Measurements from ENCODE around the gene C6orf141.

Gene C6orf141

DNA sequence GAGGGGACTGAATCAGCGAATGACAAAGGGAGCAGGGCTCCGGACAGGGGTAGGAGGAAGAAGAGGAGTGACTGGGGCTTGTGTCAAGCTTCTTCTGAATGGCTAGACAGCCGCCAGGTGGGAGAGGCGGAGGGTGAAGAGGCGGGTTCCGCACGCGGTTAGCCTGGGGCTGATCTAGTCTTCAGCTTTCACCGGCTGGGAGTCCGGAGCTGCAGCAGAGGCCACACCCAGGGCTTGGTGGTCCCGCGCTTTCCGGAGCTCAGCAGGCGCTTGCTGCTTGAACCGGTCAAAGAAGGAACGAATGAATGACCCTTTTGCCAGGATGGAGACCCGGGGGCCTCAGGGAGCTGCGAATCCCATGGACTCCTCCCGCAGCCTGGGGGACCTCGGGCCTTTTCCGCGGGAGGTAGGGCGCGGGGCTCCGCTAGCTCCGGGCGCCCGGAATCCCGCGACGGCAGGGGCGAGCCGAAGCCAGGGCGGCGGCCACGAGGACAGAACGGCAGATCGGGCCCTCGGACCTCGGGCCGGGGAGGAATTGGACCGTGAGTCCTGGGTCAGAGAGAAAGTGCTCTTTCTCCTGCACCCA lies at the start of gene C6orf141:
Gene C6orf141, plus strand, starts transcription at position 177 of the 586 bp plus-strand sequence. Its CDS starts 125 bp downstream, at position 302.
- DNase-seq (ENCODE audit: low read depth) = peak; percentile 1

DNA sequence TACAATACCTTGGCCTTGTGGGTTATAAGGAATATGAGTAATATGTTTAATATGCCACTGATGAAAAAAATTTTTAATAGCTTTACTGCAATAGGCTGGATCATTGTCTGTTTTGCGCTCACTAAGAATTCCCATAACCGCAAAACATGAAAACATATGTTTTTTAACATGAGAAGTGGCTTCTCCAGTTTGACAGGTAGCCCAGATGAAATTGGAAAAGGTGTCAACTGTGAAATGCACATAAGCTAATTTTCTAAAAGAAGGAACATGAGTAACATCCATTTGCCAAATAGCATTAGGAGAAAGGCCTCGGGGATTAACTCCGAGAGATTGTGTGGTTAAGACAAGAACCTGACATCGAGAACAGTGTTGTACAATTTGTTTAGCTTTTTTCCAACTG lies 45.8 kb upstream of the C6orf141 start:
- no peak for DNase-seq (ENCODE audit: low read depth)

DNA sequence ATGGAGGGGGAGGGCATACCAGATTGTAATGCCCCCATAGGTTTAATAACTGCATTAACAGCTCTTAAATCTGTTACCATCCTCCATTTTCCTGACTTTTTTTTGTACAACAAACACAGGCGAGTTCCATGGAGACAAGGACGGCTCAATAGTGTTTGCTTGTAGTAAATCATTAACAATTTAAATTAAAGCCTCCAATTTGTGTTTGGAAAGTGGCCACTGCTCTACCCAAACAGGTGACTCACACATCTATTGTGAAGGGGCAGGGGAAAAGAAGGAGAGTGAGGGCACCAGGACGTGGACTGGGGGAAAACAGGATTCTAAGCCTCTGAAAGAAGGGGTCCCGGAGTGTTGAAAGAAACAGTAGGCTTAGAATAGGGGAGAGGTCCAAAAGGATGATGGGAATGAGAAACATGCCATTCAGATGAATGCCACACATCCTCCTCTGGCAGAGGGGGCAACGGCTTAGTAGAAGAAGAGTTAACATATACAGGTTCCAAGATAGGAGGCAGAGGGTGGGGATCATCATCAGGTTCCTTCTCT lies 43.8 kb upstream of the C6orf141 start:
- no peak for DNase-seq (ENCODE audit: low read depth)

DNA sequence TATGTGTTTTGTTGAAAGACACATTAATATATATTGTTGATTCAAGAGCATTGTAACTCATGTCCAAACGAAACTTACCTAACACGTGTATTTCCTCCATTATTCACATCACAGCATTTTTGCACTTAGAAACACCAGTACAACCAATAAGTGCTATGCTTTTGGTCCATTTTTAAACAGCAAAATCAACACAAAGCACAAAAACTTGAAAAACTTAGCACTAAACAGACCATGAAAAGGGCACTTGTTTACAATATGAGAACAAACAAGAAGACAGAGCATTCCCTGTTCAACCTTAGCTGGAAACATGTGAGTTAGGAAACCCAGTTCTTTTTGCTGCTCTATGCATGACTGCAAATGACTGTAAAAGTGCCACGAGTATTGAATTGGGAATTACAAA lies 41.1 kb upstream of the C6orf141 start:
- DNase-seq (ENCODE audit: low read depth) = no peak

DNA sequence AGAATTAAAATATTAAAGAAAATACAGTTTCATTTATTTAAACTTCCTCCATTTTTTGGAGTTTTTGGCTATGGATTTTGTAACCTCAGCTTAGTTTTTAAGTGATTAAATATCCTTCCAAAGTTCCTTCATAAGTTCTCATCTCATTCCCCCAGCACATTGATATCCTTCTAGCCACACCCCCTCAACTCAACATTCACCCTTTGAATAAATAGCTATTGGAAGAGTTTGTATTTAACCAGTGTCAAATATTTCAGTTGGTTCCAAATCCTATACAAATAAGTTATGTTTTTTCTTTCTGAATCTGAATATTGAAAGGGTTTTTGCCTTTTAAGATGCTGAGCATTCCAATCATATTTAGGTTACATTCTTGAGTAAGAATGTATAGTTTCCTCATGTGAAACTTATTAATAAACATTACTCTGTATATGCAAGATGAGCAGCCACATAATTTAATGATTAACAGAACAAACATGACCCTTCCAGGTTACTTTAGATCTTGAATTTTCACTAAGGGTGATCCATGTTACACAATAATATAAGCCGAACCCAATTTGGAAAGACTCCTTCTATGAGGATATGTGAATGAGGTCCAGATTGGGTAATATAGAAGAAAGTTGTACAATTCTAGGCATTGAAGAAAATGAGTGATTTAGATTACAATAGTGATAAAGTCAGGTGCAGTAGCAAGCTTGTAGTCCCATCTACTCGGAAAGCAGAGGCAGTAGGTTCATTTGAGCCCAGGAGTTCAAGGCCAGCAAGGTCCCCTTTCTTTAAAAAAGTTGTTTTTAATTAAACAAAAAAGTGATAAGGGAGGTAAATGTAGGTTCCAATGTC lies 37.1 kb upstream of the C6orf141 start:
- DNase-seq (ENCODE audit: low read depth) = no peak

DNA sequence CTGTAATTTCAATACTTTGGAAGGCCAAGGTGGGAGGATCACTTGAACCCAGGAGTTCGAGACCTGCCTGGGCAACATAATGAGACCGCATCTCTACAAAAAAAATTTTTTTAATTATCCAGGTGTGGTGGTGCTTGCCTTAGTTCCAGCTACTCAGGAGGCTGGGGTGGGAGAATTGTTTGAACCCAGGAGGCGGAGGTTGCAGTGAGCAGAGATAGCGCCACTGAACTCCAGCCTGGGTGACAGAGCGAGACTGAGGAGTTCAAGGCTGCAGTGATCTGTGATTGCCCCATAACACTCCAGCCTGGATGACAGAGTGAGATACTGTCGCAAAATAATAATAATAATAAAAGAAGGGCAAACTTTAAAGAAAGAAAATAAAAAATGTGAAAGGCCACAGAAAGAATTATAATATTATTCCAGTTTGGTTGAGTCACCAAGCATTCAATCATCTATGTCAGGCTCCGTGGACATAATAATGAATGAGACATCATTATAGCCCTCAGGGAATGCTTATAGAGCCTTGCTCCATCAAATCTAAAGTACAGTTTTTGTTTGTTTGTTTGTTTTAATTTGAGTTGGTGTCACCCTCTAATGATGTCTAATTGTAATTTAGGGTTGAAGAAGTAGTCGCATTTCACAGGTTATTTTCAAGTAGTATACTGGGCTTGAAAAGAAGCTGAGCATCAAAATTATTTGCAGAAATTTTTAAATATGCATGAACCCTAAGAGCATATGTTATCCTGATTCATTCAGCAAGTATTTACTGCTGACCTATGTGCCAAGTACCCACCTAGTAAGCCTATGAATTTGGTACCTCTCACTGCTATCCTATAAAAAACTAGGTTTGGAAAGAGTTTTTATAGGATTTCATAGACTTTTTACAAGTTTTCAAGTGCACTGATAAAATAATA lies 35.6 kb upstream of the C6orf141 start:
- no peak for DNase-seq (ENCODE audit: low read depth)

DNA sequence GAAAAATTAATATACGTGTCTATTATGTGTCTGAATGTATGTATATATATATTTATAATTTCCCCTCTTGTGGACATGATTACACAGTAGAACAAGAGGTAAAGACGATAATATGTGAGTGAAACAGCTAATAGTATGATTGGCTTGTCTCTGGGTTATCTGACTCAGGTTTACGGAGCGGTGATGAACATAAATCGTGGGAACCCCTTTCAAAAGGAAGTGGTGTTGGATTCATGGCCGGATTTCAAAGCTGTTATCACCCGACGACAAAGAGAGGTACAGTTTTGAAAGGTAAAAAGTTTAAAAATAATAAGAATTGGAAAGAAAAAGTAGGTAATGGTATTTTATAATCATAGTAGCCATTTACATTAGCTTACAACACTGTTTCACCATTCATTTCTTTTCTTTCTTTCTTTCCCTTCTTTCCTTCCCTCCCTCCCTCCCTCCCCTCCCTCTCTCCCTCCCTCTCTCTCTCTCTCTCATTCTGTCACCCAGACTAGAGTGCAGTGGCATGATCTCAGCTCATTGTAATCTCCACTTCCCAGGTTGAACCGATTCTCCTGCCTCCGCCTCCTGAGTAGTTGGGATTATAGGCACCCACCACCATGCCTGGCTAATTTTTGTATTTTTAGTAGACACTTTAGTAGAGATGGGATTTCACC lies 34.9 kb upstream of the C6orf141 start:
- no peak for DNase-seq (ENCODE audit: low read depth)

DNA sequence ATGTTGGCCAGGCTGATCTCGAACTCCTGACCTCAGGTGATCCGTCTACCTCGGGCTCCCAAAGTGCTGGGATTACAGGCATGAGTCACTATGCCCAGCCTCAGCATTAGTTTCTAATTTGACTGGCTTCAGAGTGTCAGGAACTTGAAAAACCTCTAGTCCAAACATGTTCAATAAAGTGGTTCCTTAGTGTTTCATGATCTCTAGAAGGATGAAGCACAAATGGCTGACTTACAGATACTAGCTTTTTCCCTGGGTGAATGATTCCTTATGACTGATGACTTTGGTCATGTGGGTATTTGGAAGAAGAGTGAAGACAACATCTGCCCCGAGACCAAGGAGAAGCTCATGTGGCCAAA lies 34.3 kb upstream of the C6orf141 start:
- DNase-seq (ENCODE audit: low read depth) = no peak

DNA sequence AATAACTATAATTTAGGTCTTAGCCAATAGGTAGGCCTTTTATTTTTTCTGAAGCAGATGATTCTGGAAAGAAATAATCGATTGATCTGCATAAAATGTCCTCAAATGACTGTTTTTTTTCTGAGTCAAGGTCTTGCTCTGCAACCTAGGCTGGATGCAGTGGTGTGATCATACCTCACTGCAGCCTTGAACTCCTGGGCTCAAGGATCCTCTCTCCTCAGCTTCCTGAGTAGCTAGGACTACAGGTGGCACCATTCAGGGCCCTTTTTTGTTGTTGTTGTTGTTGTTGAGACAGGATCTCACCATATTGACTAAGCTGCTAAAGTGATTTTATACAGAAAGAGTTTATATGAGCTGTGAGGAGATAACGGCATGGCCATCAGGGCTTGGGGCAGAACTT lies 32.5 kb upstream of the C6orf141 start:
- DNase-seq (ENCODE audit: low read depth) = no peak

DNA sequence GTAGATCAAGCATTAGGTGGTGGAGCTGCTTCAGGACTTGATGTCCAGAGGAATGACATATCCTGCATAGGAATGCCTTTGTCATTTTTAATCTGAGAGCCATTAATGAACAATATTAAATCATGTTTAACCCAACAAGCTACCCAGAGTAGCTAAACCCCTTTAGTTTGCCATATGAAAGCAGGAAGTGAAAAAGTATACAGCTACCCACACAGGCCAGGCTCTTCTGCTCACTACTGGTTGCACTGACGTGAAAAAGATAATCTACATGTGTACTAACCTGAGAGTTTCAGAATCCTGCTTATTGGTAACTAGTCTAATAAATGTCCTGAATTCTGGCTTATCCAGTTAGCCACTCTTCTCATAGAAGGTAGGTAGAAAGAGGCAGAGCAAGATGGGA lies 30.8 kb upstream of the C6orf141 start:
- no peak for DNase-seq (ENCODE audit: low read depth)

DNA sequence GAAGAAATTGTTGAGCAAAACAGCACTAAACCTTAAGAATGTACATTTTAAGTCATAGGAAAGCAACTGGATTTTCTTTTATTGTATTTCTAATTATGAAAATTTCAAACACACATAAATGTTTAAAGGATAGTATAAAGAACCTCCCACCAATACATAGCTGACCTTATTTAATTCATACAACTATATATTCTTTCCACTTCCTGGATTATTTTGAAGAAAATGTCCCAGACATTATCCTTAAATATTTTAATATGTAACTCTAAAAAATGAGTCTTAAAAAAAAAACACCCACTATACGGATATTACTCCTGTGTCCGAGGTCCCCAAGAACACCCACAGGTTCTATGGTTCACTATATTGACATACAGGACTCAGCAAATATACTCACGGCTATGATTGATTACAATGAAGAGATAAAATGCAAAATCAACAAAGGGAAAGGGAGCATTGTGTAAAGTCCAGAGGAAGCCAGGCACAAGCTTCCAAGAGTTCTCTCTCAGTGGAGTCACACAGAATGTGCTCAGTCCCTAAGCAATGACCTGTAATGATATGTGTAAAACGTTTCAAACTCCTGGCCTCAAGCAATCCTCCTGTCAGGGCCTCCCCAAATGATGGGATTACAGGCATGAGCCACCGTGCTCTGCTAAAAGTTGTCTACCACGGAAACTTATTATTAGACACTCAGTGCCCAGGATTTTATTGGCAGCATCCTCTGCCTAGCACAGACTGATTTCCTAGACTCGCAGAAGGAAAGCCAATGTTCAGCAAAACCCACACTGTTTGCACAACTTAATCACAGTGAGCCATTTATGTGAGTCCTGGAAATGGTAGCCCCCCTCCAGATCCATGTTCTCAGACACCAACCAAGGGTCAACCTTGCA lies 27.5 kb upstream of the C6orf141 start:
- no peak for DNase-seq (ENCODE audit: low read depth)

DNA sequence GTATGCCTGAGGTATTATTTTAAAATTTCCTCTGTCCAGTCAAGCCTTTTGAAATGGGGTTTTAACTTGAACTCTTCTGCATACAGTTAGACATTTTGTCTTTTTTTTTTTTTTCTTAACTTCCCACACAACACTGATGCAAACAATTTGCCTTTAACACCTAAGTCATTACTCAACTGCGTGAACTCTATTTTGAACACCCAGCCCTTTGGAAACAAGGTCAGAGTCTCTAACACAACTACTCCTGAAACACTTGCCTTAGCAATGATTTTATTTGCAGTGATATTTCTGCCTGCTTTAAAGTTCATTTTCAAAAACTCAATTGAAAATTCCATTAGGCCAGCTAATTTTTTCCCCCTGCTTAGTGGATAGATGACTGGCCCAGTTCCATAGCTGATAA lies 26.6 kb upstream of the C6orf141 start:
- no peak for DNase-seq (ENCODE audit: low read depth)

DNA sequence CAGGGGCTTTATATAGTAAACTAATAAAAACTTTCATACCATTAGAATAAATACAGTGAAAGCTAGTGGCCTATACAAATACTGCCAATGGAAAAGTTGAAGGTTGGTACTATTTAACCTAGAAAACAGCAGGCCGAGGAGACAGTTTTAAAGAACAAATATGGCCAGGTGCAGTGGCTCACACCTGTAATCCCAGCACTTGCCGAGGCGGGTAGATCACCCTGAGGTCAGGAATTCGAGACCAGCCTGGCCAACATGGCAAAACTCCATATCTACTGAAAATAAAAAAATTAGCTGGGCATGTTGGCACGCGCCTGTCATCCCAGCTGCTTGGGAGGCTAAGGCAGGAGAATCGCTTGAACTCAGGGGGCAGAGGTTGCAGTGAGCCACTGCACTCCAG lies 25.9 kb upstream of the C6orf141 start:
- DNase-seq (ENCODE audit: low read depth) = no peak

DNA sequence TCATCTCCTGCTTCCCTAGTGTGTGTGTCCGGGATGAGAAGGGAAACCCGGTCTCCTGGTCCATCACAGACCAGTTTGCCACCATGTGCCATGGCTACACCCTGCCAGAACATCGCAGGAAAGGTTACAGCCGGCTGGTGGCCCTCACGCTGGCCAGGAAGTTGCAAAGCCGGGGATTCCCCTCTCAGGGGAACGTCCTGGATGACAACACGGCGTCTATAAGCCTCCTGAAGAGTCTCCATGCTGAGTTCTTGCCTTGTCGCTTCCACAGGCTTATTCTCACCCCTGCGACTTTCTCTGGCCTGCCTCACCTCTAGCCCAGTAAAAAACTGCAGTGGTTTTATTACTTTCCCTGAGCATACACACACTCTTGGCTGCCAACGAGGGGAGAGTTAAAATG lies 23.9 kb upstream of the C6orf141 start:
- DNase-seq (ENCODE audit: low read depth) = no peak

DNA sequence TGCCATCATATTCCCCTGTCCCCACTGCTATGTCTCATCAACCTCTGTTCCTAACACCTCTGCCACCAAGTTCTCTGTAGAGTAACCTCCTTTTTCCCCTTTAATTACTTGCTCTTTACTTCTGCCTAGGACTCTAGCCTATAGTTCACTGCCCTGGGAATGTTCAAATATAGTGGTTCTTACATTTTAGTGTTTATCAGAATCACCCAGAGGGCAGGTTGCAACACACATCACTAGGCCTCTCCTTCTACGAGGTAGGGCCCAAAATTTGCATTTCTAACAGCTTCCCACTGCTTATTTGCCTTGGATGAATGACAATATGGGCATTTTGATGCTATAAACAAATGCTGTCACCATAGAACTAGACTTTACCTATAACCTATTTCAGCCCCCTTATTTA lies 23.1 kb upstream of the C6orf141 start:
- no peak for DNase-seq (ENCODE audit: low read depth)

DNA sequence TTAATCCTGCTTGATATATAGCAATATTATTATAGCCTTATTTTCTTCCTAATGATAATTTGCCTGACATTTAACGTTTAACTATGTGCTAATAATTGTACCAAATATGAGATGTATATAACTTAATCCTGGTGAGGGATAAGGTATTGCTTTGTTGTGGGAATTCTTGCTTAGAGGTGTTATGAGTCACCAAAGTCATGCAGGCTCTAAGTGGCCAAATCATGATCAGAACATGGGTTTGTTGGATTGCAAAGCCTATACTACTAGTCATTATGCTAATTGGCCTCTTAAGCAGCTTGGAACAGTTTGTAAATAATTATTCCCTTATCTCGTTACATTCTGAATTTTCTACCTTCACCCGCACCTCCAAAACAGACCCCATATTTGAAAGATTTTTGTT lies 21.9 kb upstream of the C6orf141 start:
- no peak for DNase-seq (ENCODE audit: low read depth)

DNA sequence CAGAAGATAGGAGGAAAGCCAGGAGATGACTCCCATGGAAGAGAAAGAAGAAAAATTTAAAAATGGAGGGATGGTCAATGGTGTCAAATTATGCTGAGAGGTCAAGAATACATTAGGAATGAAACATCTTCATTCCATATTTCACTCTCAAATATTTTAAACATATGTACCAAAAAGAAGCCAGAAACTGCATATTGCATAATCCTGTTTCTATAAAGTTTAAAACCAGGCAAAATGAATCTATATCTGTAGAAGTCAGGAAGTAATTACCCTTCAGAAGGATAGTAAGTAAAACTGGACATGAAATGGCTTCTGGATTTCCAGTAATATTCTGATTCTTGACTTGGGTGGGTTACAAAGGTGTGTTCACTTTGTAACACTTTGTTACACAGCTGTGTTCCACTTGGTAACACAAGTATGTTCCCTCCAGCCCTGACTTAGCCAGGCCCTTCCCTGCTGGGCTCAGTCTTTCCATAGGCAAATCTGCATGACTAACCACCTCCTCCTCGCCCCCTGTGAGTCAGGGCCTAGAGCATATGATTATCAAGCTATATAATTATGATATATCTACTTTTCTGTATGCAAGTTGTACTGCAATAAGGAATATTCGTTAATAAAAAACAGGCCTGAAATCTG lies 20.2 kb upstream of the C6orf141 start:
- DNase-seq (ENCODE audit: low read depth) = no peak

DNA sequence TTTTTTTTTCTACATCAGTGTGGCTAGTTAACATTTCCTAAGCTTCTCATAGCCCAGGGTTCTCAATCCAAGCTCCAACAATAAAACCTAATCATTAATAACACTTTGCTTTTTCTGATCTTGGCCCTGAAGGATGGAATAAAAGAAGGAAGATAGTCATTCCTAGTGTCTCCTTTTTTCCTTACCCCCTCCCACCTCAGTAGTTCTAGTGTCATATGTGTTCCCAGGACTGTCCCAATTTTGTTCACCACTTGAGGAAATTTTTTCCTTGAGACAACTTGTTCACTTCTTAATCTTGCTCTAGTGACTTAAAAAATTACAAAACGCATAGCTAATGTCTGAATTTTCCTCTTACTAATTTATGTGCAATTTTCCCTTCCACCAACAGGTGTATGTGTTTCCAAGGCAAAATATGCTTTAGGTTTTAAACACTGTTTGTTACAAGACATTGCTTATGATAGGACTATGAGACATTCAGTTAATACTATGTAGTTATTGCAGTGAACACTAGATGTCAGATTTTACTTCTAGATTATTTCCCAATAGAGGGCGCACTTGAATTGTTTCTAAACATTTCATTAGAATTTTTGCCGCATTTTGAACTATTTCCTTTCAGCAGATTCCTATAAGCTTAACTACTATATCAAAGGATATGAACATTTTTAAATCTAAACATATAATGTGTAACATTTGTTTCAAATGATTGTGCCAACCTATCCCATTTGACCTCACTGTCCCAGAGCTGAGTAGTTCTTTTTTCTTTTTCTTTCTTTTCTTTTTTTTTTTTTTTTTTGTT lies 18.5 kb upstream of the C6orf141 start:
- no peak for DNase-seq (ENCODE audit: low read depth)

DNA sequence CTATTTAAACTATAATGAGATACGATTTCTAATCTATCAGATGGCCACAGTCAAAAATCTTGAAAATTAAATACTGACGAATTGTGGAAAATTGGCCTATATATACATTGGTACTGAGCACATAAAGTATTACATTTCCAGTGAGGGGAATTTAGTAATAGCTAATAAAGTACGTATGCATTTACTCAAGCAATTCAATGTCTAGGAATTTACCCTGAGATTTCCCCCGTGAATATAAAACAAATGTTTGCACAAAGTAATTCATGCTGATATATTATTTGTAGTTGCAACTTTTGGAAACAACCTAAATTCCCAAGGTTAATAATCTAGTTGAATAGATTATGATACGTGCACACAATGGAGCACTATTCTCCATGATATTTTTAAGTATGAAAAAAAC lies 14.7 kb upstream of the C6orf141 start:
- DNase-seq (ENCODE audit: low read depth) = no peak

DNA sequence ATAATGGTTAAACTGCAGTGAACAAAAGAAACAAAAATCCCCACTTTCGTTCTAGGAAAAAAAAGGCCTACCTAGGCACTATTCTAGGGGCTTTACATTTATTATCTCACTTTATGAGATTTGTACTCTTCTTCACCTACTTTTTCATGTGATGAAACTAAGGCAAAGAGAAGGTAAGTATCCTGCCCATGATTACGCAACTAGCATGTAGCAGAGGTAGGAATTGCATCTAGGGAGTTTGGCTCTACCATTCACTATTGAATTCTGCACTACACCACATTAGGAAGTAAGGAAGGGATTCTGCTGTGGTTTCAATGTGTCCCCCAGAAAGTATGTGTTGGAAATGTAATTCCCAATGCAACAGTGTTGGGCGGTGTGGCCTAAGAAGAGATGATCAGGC lies 11.4 kb upstream of the C6orf141 start:
- no peak for DNase-seq (ENCODE audit: low read depth)
